ENCODE measurements around the gene FHIT.

The FHIT gene

GRCh38 chr3:60630953-60631352, 620.3 kb downstream of the FHIT start:
- DNase-seq (ENCODE audit: low read depth, low spot score), result no peak

DNA sequence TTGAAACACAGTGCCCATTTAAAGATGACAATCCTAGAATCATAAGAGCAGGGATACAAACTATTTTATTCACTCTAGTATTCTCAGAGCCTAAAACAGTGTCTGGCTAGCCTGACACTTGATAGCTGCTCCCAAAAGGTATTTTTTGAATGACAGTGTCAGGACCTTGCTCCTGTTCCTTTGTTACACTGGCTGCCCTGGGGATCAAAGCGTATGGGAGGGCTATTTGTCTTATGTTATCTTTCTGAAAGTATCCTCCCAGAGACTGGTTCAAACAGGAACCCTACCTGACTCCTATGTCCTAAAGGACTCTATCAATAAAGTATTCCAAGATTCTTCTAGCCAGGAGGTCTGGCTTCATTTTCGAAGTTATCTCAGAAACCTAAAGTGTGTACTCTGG, 621.4 kb downstream of the FHIT start:
- no peak for DNase-seq (ENCODE audit: low read depth, low spot score)

DNA sequence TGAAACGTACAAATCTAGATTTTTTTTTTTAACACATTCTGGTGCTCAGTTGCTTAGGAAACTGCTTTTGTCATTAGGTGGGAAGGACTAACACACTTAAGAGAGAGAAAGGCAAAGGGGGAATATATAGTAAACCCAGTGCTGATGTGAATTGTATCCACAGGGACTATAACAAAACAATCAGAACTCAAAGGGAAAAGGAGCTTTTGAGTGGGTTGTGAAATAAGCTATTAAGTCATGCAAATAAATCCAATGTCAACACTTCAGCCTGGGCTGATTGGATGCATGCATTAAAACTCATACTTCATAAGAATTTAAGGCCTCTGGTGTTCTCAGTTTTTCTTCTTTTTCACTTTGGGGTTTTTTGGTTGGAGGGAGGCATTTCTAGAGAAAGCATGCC, 628.9 kb downstream of the FHIT start:
- no peak for DNase-seq (ENCODE audit: low read depth, low spot score)

GRCh38 chr3:60617188-60617587, 634.1 kb downstream of the FHIT start:
- DNase-seq (ENCODE audit: low read depth, low spot score), result no peak

GRCh38 chr3:60613769-60614303, 637.4 kb downstream of the FHIT start:
- no peak for DNase-seq (ENCODE audit: low read depth, low spot score)

DNA sequence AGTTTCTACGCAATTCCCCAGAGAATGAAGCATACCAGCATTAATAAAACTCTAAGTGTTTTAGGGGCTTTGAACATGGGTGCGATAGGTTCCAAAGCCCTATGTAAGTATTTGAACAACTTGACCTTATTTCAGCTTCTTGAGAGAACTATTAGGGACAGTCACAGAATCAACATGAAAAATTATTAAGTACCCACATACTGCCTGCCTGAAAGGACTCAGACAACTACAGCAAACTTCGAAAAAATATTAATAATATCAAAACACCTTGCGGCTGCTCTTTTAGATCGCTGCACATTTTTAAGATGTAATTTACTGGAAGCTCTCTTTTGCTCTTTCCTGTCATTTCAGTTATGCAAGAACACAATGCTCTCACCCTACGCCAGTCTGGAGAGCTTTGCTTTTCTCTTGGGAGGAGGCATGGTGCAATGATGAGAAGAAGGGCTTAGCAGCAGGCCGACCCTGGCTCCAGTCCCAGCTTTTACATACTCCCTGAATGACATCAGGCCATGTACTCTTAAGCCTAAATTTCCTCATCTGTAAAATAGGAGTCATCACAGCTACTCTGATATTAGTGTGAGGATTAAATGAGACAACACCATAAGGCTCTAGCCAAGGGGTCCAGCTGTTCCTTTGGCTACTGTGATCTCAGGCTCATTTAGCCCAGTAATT, 640.7 kb downstream of the FHIT start:
- DNase-seq (ENCODE audit: low read depth, low spot score), result peak; percentile 3

DNA sequence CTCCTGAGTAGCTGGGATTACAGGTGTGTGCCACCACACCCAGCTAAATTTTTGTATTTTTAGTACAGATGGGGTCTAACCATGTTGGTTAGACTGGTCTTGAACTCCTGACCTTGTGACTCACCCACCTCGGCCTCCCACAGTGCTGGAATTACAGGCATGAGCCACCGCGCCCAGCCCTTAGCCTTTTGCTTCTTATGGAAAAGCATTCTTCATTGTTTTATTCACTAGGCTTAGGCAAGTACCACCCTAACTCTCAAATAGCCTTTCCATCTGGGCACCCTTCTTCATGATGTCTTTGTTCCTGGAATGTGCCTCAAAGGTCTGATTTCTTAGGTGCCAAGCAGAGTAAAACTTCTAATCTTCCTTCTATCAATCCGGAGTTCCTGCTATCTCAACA, 641.8 kb downstream of the FHIT start:
- DNase-seq (ENCODE audit: low read depth, low spot score), result peak; percentile 9

- DNase-seq (ENCODE audit: low read depth, low spot score), result no peak
Observed at GRCh38 chr3:60603860-60604259, 647.4 kb downstream of the FHIT start.

GRCh38 chr3:60600848-60601247, 650.4 kb downstream of the FHIT start:
- DNase-seq (ENCODE audit: low read depth, low spot score), result no peak

GRCh38 chr3:60599586-60599985, 651.7 kb downstream of the FHIT start:
- no peak for DNase-seq (ENCODE audit: low read depth, low spot score)

- no peak for DNase-seq (ENCODE audit: low read depth, low spot score)
Observed at GRCh38 chr3:60598671-60599070, 652.6 kb downstream of the FHIT start.

- no peak for DNase-seq (ENCODE audit: low read depth, low spot score)
Observed at GRCh38 chr3:60594025-60594424, 657.2 kb downstream of the FHIT start.

- no peak for DNase-seq (ENCODE audit: low read depth, low spot score)
Observed at GRCh38 chr3:60591267-60591666, 660.0 kb downstream of the FHIT start.

GRCh38 chr3:60588806-60589205, 662.4 kb downstream of the FHIT start:
- no peak for DNase-seq (ENCODE audit: low read depth, low spot score)

DNA sequence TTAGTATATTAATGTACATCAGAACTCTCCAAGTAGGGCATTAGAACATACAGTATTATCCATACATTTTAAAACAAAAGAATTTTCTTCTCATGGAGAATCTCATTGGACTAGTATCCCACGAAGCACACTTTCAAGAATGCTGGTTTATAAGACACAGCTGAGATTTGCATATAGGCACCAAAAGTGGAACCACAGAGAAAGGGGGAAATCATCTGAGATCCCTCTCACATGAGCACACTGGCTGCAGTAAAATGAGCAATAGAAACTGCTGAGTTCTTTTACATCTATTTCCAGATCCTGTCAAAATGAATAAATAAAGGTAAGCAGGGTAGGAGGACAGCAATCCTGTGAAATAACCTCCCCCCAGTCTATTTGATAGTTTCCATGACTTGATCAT, 665.3 kb downstream of the FHIT start:
- no peak for DNase-seq (ENCODE audit: low read depth, low spot score)

DNA sequence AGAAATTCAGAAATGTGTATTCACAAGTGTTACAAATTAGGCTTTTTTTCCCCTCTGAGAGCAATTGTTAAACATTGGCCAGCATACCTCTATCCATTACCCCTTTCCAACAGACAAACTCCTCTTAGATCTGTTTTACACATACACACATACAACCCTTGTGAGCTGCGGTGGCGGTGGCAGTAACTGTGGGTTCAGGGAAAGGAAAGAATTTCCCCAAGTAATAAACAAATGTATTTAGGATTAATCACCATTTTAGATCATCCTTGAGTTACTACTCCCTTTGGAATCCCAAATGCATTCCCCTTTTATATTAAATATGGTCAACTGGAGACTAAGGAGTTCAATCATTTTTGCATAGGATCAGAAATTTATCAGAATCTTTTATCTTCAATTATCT, 667.0 kb downstream of the FHIT start:
- DNase-seq (ENCODE audit: low read depth, low spot score), result no peak

DNA sequence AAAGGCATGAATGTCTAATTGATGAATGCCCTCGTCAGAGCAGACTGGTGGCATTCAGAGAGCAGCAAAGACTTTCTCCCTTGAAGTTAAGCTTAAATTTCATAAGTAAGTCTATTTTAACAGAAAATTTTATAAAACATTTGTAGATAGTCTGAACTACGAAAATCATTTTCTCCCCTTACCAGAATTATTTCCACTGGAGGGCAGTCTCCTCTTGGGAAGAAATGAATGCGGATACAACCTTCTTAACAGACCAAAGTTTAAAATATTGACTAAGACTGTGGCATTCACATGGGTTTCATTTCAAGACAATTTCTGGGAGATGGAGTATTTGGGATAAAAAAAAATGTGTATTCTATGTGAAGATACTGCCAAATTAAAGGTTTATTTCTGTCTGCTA, 669.0 kb downstream of the FHIT start:
- no peak for DNase-seq (ENCODE audit: low read depth, low spot score)

DNA sequence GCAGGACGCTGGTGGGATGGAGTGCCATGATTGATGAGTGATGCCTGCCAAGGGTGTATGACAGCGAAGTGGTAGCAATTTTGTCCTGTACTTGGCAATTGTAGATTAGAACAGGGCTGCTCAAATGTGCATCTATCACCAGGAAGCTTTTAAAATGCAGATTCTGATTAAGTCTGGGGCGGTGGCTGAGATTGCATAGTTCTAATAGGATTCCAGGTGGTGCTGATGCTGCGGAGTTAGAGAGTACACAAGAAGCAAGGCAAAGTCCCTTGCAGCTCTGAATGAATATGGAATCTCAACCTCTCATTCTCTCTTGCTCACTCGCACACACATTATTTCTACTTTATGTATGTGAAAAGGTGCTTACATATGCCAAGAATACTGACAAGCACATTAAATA, 670.4 kb downstream of the FHIT start:
- DNase-seq (ENCODE audit: low read depth, low spot score), result no peak

- no peak for DNase-seq (ENCODE audit: low read depth, low spot score)
Observed at GRCh38 chr3:60579734-60580133, 671.5 kb downstream of the FHIT start.

DNA sequence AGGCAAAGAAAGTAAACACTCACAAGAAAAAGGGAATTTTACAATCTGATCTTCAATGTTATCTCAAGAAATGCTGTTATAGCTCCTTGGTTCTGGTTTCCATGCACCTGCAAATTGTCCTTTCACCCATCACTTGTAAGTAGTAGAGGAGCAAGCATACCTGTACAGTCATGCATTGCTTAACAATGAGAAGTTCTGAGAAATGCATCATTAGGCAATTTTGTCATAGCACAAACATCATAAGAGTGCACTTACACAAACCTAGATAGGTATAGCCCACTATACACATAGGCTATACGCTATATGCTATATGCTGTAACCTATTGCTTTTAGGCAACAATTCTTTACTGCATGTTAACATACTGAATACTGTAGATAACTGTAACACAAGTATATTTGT, 672.3 kb downstream of the FHIT start:
- DNase-seq (ENCODE audit: low read depth, low spot score), result no peak

DNA sequence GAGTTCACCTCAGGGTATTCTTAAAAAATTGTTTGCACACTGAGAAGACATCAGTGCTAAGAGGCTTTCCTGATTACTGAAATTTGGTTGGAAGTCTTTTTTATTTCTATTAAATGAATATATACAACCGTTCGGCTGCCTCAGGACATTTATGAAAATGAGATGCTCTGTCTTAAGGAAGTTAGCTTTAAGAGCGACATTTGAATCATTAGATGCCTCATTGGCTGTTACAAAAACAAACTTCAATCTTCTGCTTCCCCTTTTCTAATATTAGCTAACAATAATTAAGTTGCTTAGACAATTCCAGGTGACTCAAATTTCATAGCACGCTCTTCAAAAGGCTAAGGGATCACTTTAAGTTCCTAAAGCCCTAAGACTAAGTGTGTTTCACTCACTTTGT, 673.7 kb downstream of the FHIT start:
- no peak for DNase-seq (ENCODE audit: low read depth, low spot score)

DNA sequence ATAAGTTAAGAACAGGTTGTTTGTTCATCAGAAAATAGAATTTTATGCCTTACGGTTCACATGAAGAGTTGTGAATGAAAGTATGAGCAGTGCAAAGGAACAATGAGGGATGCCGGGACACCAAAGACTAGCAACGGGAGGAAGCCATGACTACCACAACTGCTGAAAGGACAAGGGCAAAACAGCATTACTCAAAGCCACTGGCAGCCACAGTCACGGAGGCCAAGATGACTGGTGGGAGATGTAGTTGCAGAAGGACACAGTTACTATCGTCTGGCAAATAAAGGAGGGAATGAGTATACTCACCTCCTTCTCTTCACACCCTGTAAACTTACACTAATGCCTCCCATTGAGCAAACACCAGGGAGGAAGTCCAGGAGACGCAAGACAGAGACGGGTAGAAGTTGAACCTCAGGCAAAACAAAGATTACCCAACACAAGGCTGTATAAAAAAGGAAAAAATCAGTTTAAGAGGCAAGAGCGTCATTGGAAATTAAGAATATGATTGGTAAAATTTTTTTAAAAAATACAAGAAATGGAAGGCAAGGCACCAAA, 675.5 kb downstream of the FHIT start:
- no peak for DNase-seq (ENCODE audit: low read depth, low spot score)

DNA sequence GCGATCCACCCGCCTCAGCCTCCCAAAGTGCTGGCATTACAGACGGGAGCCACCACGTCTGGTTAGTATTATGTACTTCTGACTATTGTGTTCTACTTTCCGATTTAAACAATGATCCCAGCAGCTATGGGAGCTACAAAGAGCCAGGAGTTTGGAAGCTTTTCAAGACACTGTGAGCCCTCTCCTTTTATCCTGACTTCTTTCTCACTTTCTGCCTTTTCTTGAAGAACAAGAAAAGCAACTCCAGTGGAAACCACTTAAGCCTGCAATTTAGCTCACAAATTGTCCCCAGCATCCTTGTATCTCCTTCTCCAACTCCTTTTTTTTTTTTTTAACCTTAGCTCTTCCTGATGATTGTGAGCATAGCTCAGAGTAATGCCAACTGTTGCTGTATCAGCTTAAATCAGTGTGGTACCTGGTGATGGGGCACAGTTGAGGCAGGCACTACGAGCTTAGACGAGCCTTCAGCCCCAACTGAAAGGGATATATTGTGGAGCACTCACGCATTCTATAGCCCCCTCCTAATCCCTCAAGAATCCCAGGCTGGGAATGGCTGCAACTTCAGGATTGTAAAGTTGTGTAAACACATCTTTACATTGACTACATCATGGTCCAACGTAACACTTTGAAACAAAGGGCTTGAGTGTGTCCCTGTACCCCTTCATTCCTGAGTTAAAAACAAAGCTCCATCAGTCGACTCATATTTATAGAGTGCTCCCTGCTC, 677.0 kb downstream of the FHIT start:
- DNase-seq (ENCODE audit: low read depth, low spot score), result peak; percentile 61
